Activated CD8-positive, alpha-beta memory T cell treated with anti-CD3 and anti-CD28 coated beads, Interleukin-2, amount 10 ng/mL, durations not matched to agents 7 days and 5 days (primary cell): ENCODE results near the gene LPIN1. TPM values are rescaled to one million over a fixed set of nuclear protein-coding genes. Genes with fewer than 3 reads are reported as not detected.

Source experiments
- ATAC-seq: fragments of 150-1000 bp; cut with Tn5 transposase; one replicate; pipeline ENCODE4 v1.10.0; 2021; ENCODE audit warnings: moderate library complexity
- CTCF ChIA-PET: fragments of 350-600 bp; sonication (Branson Sonifier 250); formaldehyde crosslinking; loops from one replicate; lab custom pipeline; 2021; ENCODE audit warnings: antibody characterized with exemption; lab: Charles Lee
- DNase-seq: peaks from one replicate; pipeline ENCODE4 v3.0.0-alpha.2; 2020
- H3K27ac Mint-ChIP-seq: one replicate; pipeline ENCODE4 v1.8.0; 2021; ENCODE audit warnings: mild to moderate bottlenecking, mixed read lengths
- H3K27me3 Mint-ChIP-seq: one replicate; pipeline ENCODE4 v1.8.0; 2021; ENCODE audit warnings: mixed read lengths
- H3K36me3 Mint-ChIP-seq: one replicate; pipeline ENCODE4 v1.8.0; 2021; ENCODE audit warnings: mild to moderate bottlenecking, mixed read lengths
- H3K4me1 Mint-ChIP-seq: one replicate; pipeline ENCODE4 v1.8.0; 2021; ENCODE audit warnings: mixed read lengths
- H3K4me3 Mint-ChIP-seq: one replicate; pipeline ENCODE4 v1.8.0; 2021; ENCODE audit warnings: mild to moderate bottlenecking, moderate library complexity, mixed read lengths
- H3K9me3 Mint-ChIP-seq: one replicate; pipeline ENCODE4 v1.8.0; 2022; ENCODE audit warnings: low read depth, mixed read lengths
- total RNA-seq, 2 experiments: library from RNA; stranded (reverse); gene quantifications; one replicate each; pipeline ENCODE4 v1.2.3, GENCODE V29; 2021

Gene LPIN1
- total RNA-seq, 2 experiments from 2014 or later = 57.1 to 76.4 TPM

DNA sequence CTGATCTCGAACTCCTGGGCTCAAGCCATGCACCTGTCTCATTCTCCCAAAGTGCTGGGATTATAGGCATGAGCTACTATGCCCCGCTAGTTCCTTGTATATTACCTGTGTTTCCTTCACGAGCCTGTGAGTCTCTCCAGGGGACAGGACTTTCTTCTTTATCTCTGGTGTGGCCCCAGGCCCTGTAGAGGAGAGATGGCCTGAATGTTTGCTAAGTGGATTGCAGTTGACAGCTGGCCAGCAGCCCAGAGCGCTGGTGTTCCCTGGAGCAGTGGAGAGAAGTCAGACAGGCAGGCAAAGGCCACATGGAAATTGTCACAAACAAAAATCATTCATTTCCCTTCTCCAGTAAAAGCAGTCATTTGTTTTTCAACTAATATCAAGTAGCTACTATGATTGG, 17.9 kb downstream of the LPIN1 start:
- no peaks in the 10 kb centered on the region for H3K9me3 Mint-ChIP-seq
- H3K36me3 Mint-ChIP-seq = peaks cover 50% of the 10 kb centered on the region
- H3K4me3 Mint-ChIP-seq = no peak overlapping the region
- CTCF ChIA-PET = interaction anchor here (1.9 kb wide), 1 partner anchor 21 kb away, joined by 6 read pairs; no protein-coding TSS in a partner anchor
- H3K27ac Mint-ChIP-seq = no peak overlapping the region
- ATAC-seq (no peak), DNase-seq (no peak)
- peaks cover 25% of the 10 kb centered on the region for H3K4me1 Mint-ChIP-seq
- no peaks in the 10 kb centered on the region for H3K27me3 Mint-ChIP-seq

DNA sequence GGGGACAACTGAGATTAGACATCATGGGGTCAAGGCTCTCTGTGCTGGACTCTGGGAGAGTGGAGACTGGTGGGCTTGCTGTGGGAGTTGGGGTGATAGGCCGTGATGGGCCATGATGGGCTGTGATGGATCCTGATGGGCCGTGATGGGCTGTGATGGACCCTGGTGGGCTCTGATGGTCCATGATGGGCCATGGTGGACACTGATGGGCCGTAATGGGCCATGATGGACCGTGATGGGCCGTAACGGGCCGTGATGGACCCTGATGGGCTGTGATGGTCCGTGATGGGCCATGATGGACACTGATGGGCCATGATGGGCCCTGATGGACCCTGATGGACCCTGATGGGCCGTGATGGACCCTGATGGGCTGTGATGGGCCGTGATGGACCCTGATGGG, 18.5 kb downstream of the LPIN1 start:
- Mint-ChIP-seq H3K4me1 (peaks cover 29% of the 10 kb centered on the region), H3K36me3 (peaks cover 50% of the 10 kb centered on the region), H3K27ac (no peak overlapping the region), H3K4me3 (no peak overlapping the region), H3K27me3 (no peaks in the 10 kb centered on the region), H3K9me3 (no peaks in the 10 kb centered on the region)
- CTCF ChIA-PET = interaction anchor here (1.0 to 1.9 kb wide), 2 partner anchors 21 to 26 kb away, joined by 3 to 6 read pairs; no protein-coding TSS in a partner anchor
- no peak for ATAC-seq
- no peak for DNase-seq

DNA sequence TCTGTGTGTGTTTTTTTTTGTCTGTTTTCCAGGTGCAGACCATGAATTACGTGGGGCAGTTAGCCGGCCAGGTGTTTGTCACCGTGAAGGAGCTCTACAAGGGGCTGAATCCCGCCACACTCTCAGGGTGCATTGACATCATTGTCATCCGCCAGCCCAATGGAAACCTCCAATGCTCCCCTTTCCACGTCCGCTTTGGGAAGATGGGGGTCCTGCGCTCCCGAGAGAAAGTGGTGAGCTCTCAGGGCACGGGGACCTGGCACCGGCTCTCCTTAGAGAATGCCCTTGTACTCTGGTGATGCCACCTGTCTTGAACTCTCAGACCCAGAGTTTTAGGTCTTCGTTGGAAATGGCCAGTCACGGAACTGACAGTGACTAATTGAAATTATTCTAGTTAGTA, 19.1 kb downstream of the LPIN1 start:
- Mint-ChIP-seq H3K4me1 (peaks cover 32% of the 10 kb centered on the region), H3K27ac (no peak overlapping the region), H3K36me3 (peaks cover 53% of the 10 kb centered on the region), H3K4me3 (no peak overlapping the region), H3K27me3 (no peaks in the 10 kb centered on the region), H3K9me3 (no peaks in the 10 kb centered on the region)
- DNase-seq = no peak
- no peak for ATAC-seq
- CTCF ChIA-PET = interaction anchor here (1.0 to 1.2 kb wide), 2 partner anchors 27 to 72 kb away, joined by 3 to 4 read pairs; no protein-coding TSS in a partner anchor

DNA sequence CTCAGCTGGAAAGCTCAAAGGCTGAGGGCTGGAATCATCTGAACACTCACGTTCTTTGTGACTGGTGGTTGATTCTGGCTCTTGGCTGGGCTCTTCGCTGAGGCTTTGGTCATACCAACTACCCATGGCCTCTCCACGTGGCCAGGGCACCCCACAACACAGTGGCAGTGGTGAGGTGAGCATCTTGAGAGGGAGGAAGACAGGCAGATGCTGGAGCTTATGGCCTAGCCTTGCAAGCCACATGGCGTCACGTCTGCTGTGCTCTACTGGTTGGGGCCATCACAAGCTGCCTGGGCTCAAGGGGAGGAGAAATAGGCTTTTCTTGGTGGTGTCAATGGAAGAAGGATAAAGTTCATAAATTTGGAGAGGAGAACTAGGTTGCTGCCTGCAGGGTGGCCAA, 19.6 kb downstream of the LPIN1 start:
- Mint-ChIP-seq H3K27ac (no peak overlapping the region), H3K36me3 (peaks cover 54% of the 10 kb centered on the region), H3K4me3 (no peak overlapping the region), H3K4me1 (peaks cover 28% of the 10 kb centered on the region), H3K9me3 (no peaks in the 10 kb centered on the region), H3K27me3 (no peaks in the 10 kb centered on the region)
- CTCF ChIA-PET = interaction anchor here (1.0 to 1.6 kb wide), 4 partner anchors 15 to 73 kb away, joined by 3 to 4 read pairs (median 4); no protein-coding TSS in a partner anchor
- DNase-seq (no peak), ATAC-seq (no peak)

DNA sequence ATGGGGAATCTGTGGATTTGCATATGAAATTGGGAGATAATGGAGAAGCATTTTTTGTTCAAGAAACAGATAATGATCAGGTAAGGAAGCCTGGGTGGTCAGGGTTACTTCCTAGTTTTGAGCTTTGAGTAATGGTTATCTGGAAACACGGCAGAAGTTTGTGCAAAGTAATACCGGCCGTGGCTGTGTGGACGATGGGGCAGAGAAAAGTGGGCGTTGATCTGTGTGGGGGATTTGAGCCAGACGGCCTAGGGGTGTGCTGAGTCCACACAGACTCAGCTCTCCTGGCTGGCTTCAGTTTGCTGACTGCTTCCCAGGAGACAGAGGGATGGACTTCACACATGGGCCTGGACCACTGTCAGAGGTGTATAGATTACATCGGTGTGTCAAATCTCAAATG, 21.3 kb downstream of the LPIN1 start:
- no peak overlapping the region for H3K4me3 Mint-ChIP-seq
- DNase-seq (no peak), ATAC-seq (no peak)
- H3K4me1 Mint-ChIP-seq = peaks cover 21% of the 10 kb centered on the region
- no peaks in the 10 kb centered on the region for H3K9me3 Mint-ChIP-seq
- CTCF ChIA-PET = interaction anchor here (1.0 to 1.6 kb wide), 4 partner anchors 11 to 20 kb away, joined by 3 to 8 read pairs (median 4); no protein-coding TSS in a partner anchor
- peaks cover 61% of the 10 kb centered on the region for H3K36me3 Mint-ChIP-seq
- no peak overlapping the region for H3K27ac Mint-ChIP-seq
- no peaks in the 10 kb centered on the region for H3K27me3 Mint-ChIP-seq

DNA sequence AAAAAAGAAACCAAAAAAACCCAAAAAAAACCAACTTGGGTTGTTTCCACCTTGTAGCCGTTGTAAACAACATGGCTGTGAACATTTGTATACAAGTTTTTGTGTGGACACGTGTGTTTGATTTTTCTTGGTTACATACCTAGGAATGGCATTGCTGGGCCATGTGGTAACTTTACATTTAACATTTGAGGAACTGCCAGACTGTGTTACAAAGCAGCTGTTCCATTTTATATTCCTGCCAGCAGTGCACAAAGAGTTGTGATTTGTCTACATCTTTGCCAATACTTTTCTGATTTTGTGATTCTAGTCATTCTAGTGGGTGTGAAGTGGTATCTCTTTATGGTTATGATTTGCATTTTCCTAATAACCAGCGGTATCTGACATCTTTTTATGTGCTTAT, 22.5 kb downstream of the LPIN1 start:
- ATAC-seq (no peak), DNase-seq (no peak)
- Mint-ChIP-seq H3K27ac (no peak overlapping the region), H3K4me3 (no peak overlapping the region), H3K36me3 (peaks cover 62% of the 10 kb centered on the region), H3K9me3 (no peaks in the 10 kb centered on the region), H3K4me1 (peaks cover 30% of the 10 kb centered on the region), H3K27me3 (no peaks in the 10 kb centered on the region)
- CTCF ChIA-PET = no interaction called here

DNA sequence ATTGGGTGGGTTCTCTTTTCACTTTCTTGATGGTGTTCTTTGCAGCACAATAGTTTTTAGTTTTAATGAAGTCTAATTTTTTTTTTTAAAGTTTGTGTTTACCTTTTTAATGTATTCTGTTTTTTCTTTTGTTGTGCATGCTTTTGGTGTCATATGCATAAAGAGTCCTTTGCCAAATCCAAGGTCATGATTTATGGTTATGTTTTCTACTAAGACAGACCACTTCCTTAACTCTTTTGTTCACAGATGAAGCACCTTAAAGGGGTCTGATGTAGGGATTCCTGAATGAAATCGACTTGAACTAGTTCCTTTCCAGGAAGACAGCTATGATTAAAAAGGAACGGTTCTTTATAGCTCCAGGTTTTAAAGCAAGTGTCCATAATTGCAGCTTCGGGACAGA, 23.1 kb downstream of the LPIN1 start:
- DNase-seq (no peak), ATAC-seq (no peak)
- no peaks in the 10 kb centered on the region for H3K27me3 Mint-ChIP-seq
- CTCF ChIA-PET = interaction anchor here (1.1 kb wide), 1 partner anchor 9 kb away, joined by 3 read pairs; no protein-coding TSS in a partner anchor
- H3K4me3 Mint-ChIP-seq = no peak overlapping the region
- H3K27ac Mint-ChIP-seq = no peak overlapping the region
- peaks cover 64% of the 10 kb centered on the region for H3K36me3 Mint-ChIP-seq
- no peaks in the 10 kb centered on the region for H3K9me3 Mint-ChIP-seq
- peaks cover 35% of the 10 kb centered on the region for H3K4me1 Mint-ChIP-seq

DNA sequence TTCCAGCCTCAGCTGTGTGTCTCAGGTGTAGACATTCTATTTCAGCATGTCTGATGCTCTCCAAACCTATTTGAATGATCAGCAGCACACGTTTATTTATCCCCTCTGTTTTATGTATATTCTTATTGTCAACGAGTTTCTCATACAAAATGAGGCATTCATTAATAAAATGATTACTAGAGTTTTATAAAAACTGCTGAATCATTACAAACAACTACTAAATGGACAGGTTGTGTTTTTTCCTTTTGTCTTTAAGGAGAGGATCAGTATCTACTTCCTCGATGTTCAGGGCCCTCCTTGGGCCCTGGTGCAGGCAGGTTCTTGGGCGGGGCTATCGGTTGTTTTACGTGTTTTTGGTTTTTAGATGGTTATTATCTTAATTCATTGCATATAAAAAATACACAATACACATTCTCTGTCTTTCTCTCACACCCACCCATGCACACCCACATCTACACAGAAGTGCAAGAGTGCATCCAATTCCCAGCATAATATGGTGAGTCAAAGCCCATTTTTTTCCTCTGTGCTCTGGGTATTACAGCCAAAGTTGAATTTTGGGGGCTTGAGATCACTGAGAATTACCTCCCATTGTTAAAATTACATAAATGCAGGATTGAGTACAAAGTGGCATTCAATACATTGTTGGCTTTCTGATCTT, 24.2 kb downstream of the LPIN1 start:
- Mint-ChIP-seq H3K4me1 (peaks cover 45% of the 10 kb centered on the region), H3K27me3 (no peaks in the 10 kb centered on the region), H3K27ac (no peak overlapping the region), H3K4me3 (no peak overlapping the region), H3K9me3 (no peaks in the 10 kb centered on the region), H3K36me3 (peaks cover 62% of the 10 kb centered on the region)
- CTCF ChIA-PET = interaction anchor here (1.1 to 1.6 kb wide), 2 partner anchors 8 to 16 kb away, joined by 3 read pairs; no protein-coding TSS in a partner anchor
- ATAC-seq (no peak), DNase-seq (no peak)

DNA sequence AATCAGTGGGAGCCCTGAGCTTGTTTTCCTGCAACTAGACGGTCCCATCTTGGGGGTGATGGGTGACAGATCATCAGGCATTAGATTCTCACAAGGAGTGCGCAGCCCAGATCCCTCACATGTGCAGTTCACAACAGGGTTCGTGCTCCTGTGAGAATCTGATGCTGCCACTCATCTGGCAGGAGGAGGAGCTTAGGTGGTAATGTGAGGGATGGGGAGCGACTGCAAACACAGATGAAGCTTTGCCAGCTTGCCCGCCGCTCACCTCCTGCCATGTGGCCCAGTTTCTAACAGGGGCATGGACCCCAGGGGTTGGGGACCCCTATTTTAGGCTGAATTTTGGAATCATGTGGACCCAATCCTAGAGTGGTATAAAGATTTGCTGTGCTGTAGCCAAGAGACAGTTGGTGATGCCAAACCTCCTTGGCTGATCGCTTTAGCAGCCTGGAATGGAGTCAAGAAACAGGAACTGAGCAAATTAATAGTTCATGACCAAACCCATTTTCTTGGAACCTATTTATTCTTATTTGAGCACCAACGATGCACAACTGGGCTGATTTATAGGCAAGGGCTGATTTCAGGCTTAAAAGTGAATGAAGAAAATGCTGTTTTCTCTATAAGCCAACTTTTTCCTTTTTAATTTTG, 25.7 kb downstream of the LPIN1 start:
- ATAC-seq (no peak), DNase-seq (no peak)
- Mint-ChIP-seq H3K27me3 (no peaks in the 10 kb centered on the region), H3K9me3 (no peaks in the 10 kb centered on the region), H3K27ac (no peak overlapping the region), H3K36me3 (peaks cover 56% of the 10 kb centered on the region), H3K4me3 (no peak overlapping the region), H3K4me1 (peaks cover 51% of the 10 kb centered on the region)
- CTCF ChIA-PET = interaction anchor here (1.0 to 1.6 kb wide), 2 partner anchors 17 to 25 kb away, joined by 3 read pairs; no protein-coding TSS in a partner anchor

DNA sequence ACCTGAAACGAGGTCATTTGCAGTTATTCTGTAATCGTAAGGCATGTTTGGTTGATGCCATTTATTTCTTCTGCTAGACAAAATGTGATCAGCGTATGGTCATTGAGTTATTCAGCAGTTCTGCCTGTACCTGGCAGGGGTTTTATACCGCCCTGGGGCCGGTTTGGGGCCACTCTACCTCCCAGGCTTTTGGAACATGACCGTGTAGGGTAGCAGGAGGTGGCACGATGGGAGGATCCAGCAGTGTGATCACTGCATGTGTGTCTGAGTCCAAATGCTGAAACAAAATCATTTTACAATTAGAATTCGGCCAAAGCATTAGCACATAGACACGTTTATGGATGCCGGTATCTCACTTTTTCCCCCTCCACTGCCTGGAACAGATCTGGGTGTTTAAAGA, 26.7 kb downstream of the LPIN1 start:
- DNase-seq (no peak), ATAC-seq (no peak)
- H3K27me3 Mint-ChIP-seq = no peaks in the 10 kb centered on the region
- H3K27ac Mint-ChIP-seq = peak overlapping the region; percentile 80
- CTCF ChIA-PET = interaction anchor here (0.9 to 2.5 kb wide), 5 partner anchors 12 to 191 kb away, joined by 3 to 13 read pairs (median 5); no protein-coding TSS in a partner anchor
- H3K36me3 Mint-ChIP-seq = peaks cover 60% of the 10 kb centered on the region
- H3K9me3 Mint-ChIP-seq = no peaks in the 10 kb centered on the region
- H3K4me1 Mint-ChIP-seq = peaks cover 54% of the 10 kb centered on the region
- no peak overlapping the region for H3K4me3 Mint-ChIP-seq

DNA sequence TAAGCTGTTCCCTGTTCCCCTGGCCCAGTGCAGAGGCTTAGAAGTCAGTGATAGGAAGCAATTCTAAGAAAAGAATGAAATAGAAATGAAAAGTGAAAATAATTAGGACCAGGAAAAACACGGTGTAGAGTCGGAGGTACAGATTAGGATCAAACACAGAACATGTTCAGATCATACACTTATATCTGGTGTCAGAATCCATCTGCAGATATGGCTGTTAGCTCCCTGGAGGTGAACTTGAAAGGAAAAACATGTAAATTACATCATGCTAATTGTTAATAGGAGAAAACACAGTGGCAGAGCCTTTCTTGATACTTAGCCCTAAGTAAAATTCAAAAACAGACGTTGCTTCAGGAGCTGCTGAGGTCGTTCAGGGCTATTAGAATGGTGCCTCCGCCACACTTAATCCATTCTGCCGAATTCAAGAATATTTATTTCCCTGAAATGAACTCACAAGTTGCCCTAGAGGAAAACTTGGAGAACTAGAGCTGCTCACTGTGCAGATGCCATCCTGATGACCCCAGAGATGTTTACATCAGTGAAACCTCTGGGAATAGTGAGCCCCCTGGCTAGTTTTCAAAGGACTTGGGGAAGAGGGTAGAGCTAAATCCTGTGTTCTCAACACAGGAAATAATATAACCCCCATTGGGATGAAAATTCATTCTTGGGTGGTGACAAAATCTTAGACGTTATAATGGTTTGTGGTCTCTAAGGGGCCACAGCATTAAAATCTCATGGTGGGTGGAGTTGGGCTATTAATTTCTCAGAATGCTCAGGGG, 27.5 kb downstream of the LPIN1 start:
- Mint-ChIP-seq H3K36me3 (peaks cover 58% of the 10 kb centered on the region), H3K4me3 (peak overlapping the region; percentile 25), H3K4me1 (peaks cover 60% of the 10 kb centered on the region), H3K27ac (peak overlapping the region; percentile 80), H3K9me3 (no peaks in the 10 kb centered on the region), H3K27me3 (no peaks in the 10 kb centered on the region)
- no peak for DNase-seq
- no peak for ATAC-seq
- CTCF ChIA-PET = interaction anchor here (0.9 to 2.5 kb wide), 7 partner anchors 11 to 192 kb away, joined by 3 to 13 read pairs (median 6); no protein-coding TSS in a partner anchor

DNA sequence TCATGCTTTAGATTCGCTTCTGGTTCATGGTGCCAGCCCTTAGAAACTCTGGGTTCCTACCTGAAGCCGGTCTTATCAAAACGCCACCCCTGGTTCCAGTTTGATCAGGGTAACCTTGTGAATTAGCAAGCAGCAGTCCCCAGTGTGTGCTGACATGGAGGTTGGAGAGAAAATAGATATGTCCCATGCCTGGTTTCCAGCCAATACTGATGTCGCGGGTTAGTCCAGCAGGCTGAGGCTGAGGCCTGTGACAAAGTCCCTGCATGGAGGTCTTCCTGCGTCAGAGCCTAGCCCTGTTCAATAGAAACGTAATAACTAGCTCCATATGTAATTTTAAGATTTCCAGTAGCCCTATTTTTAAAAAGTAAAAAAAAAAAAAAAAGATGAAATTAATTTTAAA, 28.2 kb downstream of the LPIN1 start:
- Mint-ChIP-seq H3K36me3 (peaks cover 54% of the 10 kb centered on the region), H3K27ac (peak overlapping the region; percentile 80), H3K4me1 (peaks cover 59% of the 10 kb centered on the region), H3K27me3 (no peaks in the 10 kb centered on the region), H3K9me3 (no peaks in the 10 kb centered on the region), H3K4me3 (no peak overlapping the region)
- CTCF ChIA-PET = interaction anchor here (0.6 to 2.5 kb wide), 10 partner anchors 10 to 82 kb away, joined by 3 to 13 read pairs (median 6); partner anchors contain the start of gene LPIN1
- no peak for ATAC-seq
- DNase-seq = no peak

DNA sequence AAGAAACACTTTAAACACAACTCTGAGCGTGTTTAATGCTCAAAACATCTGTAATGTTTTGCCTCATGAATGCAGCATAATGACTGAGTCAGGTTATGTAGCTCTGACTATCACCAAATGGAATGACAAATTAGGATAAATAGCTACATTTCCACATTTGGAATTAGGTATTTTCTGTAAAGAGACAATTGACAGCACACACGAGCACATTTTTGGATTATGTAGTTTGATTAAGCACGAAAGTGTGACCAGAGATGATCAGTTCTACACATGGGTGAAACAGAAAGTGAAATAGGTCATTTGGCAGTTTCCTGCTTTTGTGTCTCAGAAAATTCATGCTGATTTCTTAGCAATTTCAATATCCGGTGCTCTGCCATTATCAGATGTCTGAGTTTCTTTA, 29.0 kb downstream of the LPIN1 start:
- CTCF ChIA-PET = interaction anchor here (0.6 to 2.5 kb wide), 9 partner anchors 9 to 82 kb away, joined by 3 to 13 read pairs (median 6); partner anchors contain the start of gene LPIN1
- DNase-seq (no peak), ATAC-seq (peak; percentile 74)
- Mint-ChIP-seq H3K27ac (peak overlapping the region; percentile 88), H3K9me3 (no peaks in the 10 kb centered on the region), H3K4me1 (peaks cover 56% of the 10 kb centered on the region), H3K36me3 (peaks cover 57% of the 10 kb centered on the region), H3K27me3 (no peaks in the 10 kb centered on the region), H3K4me3 (peak overlapping the region; percentile 38)
